ENCODE data around the gene PRMT3.
"Not testable (repeated sequence)": the region's sequence is repeated elsewhere in the genome, so short reads cannot be mapped to it uniquely, and the experiment has no call there.

PRMT3 gene

DNA sequence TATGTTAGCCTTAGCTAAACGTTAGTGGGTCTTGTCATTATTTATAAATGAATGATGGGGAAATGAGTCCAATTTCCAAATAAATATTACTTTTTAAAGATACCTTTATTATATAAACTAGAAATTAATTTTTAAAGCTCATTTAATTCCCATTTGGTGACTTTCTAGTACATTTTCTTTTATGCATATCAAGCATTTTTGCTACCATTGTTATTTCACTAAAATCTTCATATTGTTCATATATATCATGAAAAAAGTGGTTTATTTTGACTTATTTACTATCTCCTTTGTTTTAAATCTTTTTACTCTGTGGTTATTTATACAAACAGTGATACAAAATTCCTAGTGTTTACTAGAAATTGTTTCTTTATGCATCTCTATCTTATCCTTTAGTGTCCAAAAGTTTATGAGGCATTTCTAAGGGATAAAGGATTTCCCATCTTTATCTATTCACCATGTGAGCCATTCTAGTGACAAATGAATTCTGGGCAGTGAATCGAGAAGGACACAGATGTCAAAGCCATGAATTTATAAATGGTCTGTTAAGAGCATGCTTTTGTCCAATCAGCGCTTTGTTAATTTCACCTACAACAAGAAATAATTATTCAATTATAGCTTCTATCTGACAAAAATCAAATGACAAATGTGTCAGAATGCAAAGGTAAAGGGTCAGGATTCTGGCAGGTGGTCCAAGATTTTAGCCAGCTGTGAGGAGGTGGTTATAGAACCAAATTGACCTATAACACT, 70.6 kb downstream of the PRMT3 start:
- DNase-seq: no peak

GRCh38 chr11:20458905-20459632, 71.6 kb downstream of the PRMT3 start:
- no peak for DNase-seq

- no peak for DNase-seq
These were observed 72.3 kb downstream of the PRMT3 start for GRCh38 chr11:20459865-20460264.

- DNase-seq: no peak
These were observed 77.0 kb downstream of the PRMT3 start for GRCh38 chr11:20464518-20464917.

- DNase-seq: no peak
These were observed 80.1 kb downstream of the PRMT3 start for GRCh38 chr11:20467487-20468185.

- no peak for DNase-seq
These were observed 82.8 kb downstream of the PRMT3 start for GRCh38 chr11:20470348-20470747.

DNA sequence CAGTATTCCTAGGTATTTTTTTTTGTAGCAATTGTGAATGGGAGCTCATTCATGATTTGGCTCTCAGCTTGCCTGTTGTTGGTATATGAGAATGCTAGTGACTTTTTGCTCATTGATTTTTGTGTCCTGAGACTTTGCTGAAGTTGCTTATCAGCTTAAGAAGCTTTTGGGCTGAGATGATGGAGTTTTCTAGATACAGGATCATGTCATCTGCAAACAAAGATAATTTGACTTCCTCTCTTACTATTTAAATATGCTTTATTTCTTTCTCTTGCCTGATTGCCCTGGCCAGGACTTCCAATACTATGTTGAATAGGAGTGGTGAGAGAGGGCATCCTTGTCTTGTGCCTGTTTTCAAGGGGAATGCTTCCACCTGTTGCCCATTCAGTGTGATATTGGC, 84.4 kb downstream of the PRMT3 start:
- DNase-seq: not testable (repeated sequence)

- DNase-seq: no peak
These were observed 86.8 kb downstream of the PRMT3 start for GRCh38 chr11:20474176-20474881.

- no peak for DNase-seq
These were observed 87.5 kb downstream of the PRMT3 start for GRCh38 chr11:20474882-20475517.

DNA sequence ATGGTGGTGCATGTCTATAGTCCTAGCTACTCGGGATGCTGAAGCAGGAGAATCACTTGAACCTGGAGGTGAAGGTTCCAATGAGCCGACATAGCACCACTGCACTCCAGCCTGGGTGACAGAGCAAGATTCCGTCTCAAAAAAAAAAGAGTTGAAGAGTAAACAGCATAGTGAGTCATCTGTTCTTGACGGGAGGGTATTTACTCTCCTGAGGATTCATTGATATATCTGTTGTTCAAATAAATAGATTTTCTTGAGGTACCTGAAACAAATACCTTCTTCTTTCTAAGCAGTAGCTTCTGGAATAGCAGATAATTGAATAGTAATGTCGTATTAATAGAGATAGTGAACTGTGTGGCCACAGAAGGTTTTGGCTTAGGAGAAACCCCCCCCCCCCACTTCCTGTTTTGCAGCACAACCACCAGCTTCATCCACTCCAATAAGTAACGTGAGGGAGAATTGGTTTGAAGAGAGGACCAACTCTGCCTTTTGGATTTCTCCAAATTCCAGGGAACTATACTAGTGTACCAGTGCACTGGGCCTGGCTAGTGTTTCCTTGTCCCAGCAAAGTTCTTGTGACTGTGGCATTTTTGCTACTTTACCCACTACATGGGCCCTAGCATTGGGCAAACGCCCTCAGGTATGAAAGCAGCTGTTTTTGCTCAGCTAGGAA, 90.0 kb downstream of the PRMT3 start:
- DNase-seq: no peak

DNA sequence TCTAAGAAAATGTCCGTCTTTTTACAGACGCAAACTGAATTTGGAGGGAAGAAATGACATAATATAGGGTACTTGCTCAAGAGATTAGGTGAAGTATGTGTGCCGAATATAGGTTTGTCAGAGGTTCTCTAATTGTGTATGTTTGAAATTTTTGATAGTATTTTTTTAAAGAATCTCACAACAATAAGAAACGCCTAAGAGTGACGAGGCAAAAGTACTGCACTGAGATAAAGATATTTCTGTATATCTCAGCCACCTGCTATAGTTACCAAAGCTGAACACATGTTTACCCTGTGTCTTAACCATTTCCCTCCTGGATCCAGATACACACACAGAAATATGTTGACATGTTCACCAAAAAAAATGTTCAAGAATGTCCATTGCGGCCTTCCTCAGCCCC, 92.0 kb downstream of the PRMT3 start:
- DNase-seq: no peak

GRCh38 chr11:20483931-20484330, 96.4 kb downstream of the PRMT3 start:
- DNase-seq: no peak

DNA sequence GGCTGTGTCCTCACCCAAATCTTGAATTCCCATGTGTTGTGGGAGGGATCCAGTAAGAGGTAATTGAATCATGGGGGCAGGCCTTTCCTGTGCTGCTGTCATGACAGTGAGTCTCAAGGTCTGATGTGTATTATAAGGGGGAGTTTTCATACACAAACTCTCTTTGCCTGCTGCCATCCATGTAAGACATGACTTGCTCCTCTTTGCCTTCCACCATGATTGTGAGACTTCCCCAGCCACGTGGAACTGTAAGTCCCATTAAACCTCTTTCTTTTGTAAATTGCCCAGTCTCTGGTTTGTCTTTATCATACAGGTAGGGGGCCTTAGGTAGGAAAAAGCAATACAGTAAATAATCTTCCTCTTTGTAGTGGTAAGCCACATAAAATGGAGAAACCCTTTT, 96.9 kb downstream of the PRMT3 start:
- not testable (repeated sequence) for DNase-seq

- no peak for DNase-seq
These were observed 100.8 kb downstream of the PRMT3 start for GRCh38 chr11:20488352-20488751.

GRCh38 chr11:20489948-20490347, 102.4 kb downstream of the PRMT3 start:
- DNase-seq: no peak

DNA sequence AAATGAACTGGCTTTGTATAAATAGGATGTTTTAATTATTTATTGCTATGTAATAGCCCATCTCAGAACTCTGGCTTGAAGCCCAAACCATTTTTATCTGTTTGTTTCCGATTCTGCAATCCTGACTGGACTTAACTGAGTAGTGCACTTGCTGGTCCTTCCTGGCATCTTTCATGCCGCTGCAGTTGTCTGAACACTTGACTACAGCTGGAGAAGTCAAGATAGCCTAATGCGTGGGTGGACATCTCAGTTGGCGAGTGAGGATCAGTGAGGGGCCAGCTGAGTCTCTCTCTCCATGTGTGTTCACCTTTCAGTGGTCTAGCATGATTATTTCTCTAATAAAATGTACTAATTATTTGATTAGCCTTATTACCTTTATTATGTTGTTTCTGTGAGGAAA, 105.8 kb downstream of the PRMT3 start:
- DNase-seq: no peak

DNA sequence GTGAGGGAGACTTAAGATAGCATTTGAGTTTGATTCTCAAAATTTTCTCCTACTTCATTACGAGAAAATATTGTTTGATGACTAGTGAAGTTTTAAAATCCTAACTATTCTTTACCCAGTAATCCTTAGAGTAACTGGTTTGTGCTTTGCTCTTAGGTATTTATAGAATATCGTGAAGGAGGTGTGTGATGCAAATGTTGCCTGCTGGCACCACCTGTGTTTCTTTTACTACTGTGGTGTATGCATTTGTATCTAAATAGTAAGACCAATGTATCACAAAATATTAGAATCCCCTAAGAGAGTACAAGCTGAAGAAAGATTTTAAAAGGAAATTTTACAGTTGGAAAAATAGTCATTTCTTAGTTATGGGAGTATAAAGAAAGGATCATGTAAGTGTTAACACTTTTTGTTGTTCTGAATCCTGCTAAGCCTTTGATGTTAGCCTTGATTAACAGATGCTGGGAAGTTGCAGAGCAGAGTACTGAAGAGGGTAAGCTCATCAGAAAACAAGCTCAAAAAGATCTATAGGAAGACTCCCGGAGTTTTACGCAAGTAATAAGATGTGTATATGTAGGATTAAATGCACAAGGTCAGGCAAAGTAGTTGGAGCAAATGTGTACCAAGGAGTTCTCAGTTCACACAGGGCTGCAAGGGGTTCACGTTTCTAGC, 109.7 kb downstream of the PRMT3 start:
- no peak for DNase-seq

GRCh38 chr11:20501252-20501651, 113.7 kb downstream of the PRMT3 start:
- no peak for DNase-seq

GRCh38 chr11:20501971-20502370, 114.5 kb downstream of the PRMT3 start:
- no peak for DNase-seq

GRCh38 chr11:20511982-20512381, 124.5 kb downstream of the PRMT3 start:
- no peak for DNase-seq

GRCh38 chr11:20512869-20513268, 125.4 kb downstream of the PRMT3 start:
- DNase-seq: no peak

Data from activated CD4-positive, alpha-beta T cell treated with anti-CD3 and anti-CD28 coated beads, Interleukin-2, amount 50 U/mL, for 1 hour (primary cell).